ENCODE results near the gene CCNY.
A peak's percentile ranks its signal among the peaks of the same experiment; 100 is the strongest.
"Not testable (repeated sequence)": the region's sequence is repeated elsewhere in the genome, so short reads cannot be mapped to it uniquely, and the experiment has no call there.

CCNY gene

DNA sequence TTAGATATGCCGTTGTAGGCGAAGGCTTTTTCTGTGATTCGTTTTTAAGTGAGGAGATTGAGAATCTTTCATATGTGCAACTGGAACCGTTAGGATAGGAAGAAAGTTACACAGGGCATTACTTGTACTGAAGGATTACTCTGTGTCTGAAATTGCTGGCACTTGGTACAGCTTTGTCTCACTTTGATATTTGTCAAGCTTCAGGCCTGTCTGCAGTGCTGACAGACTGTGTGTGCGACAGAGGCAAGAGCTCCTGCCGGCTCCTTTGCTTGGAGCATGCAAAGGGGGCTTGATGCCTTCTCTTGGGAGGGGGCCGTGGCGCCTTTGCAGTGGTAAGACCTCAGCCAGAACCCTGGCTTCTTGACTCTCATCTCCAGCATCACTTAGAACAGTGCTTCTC, 45.8 kb downstream of the CCNY start:
- DNase-seq (ENCODE audit: low read depth in 2 of 2) = no peak

DNA sequence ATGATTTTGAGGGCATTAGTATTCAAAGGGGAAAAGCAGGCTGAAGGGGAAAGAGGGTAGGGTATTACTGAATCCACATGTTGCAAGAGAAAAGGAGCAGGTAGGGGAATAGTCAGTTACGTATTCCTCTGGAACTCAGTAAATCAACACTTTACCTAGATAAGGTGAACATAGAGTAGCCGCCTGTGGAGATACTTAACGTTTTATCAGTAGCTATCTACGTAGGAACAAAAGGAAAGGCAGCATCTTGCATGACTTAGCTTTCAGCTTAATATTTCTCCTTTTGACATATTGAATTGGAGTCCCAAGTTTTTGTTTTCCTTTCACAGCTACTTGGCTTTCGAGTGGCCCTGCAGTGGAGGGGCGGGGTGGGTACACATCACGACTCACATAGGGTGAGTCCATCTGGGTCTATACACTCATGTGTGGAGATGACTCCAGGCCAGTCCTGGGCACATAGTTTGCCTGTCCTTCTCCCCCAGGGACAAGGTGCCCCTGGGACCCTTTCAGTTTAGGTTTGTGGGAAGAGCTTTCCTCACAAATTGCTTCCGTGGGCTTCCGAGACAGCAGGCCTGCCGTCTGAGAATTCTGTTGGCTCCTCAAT, 48.1 kb downstream of the CCNY start:
- no peak for DNase-seq (ENCODE audit: low read depth in 2 of 2)

DNA sequence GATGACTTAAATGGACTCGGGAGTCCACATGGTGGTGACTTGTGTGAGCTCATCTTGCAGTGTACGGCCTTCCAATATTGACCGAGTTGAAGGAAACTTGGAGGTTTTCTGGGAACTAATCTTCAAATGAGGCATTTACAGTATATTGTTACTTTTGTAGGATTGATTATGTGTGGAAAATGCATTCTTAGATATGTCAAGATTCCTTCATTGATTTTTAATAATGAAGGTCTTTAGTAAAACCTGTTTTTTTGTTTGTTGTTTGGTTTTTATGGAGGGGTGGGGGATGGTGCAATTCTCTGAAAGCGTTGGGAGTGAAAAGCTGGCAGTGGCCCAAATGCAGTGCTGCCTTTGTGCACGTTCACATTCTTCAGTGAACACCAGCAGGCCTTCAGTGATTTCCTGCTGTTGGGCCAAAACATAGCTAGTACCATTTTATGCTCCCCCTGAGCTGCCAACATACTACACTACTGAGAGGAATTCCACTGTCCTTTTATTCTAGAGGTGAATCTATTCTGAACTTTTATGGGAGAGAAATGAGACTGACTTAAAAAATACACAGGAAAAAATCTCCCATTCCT, 50.4 kb downstream of the CCNY start:
- DNase-seq (ENCODE audit: low read depth in 2 of 2) = peak; percentile 36 to 53

DNA sequence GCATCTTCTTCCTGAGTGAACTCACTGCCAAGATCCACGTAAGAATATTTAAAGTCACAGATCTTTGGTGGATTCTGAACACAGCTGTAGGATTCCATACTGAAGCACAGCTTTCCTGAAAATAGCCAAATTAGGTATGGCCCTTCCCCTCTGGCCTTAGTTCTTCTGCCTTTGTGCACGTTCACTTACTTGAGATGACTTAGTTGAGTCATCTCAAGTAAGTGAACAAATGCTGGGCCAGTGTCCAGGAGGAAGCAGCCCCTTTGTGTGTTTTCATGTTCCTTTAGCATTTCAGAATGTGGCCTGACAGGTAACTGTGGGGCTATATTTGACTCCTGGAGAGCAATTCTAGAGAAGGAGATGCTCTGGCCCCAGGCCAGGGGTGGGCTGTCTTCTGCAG, 51.5 kb downstream of the CCNY start:
- peak in 1 of 2 experiments; percentile 33 for DNase-seq (ENCODE audit: low read depth in 2 of 2)

DNA sequence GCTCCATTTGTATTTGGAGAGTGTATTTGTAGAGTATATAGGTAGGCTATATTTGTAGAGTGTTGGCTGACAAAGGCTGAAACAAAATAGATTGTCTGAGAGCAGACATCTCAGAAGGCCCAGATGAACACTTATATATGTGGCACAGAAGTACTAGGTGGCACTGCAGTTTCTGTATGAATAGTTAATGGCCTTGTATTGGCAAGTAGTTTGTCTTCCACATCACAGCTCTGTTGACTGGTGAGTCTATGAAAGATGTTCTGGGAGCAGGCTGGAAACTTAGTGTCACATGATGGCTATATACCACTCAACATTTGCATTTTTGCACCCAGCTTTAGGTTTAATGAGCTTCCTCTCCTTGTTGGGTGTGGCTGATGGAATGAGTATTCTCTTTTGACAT, 51.9 kb downstream of the CCNY start:
- DNase-seq (ENCODE audit: low read depth in 2 of 2) = no peak

DNA sequence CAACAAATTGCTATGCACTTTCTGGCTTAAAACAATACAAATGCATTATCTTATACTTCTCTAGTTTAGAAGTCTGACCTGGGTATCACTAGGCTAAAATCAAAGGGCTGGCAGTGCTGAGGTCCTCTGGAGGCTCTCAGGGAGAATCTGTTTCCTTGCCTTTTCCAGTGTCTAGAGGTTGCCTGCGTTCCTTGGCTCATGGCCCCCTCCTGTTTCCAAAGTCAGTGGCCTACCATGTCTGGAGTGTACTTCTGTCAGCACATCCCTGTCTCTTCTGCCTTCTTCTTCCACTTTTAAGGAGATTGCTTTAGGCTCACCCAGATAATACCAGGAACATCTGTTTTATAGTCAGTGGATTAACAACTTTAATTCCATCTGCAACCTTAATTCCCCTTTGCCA, 52.4 kb downstream of the CCNY start:
- no peak for DNase-seq (ENCODE audit: low read depth in 2 of 2)

DNA sequence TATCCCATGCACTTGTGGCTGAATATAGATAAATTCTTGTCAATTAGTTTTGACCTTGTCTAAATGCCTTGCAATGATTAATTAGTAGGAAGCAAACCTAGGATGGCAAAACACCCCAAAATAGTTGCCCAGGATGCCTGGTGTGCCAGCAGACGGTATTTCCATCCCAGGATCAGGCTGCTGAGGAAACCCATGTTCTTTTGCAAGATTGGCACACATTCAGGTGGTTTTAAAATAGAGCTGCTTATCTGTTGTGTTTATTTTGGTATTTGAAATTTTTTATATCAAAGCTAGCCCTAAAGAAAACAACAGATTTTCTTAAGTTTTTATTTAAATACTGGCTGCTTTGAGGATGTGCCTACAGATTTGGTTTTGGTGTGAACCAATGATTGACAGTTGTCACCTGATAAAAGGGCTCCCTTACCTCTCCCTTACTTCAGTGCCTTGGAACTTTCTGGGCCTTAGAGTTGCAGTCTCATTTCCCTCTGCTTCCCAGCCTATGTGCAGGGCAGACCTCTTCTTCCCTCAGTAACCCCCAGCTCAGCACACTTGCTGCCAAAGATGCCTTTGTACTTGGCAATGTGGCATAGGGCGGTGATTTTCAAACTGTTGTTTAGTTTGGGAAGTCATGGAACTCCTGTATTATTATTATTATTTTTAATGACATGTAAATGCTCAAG, 54.0 kb downstream of the CCNY start:
- no peak for DNase-seq (ENCODE audit: low read depth in 2 of 2)

DNA sequence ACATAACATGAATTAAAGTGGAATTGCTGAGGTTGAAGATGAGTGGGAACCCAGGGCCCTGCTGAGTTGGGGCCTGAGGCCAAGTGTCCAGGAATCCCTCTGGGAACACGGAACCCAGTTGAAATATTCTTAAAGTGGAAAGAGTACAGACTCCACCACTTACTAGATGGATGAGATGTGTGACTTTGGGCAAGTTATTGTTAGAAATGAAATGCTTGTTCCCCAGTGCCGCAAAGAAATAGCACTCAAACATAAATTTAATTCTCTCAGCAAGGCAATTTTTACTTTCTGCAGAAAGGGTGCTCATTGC, 54.5 kb downstream of the CCNY start:
- DNase-seq (ENCODE audit: low read depth in 2 of 2) = no peak

DNA sequence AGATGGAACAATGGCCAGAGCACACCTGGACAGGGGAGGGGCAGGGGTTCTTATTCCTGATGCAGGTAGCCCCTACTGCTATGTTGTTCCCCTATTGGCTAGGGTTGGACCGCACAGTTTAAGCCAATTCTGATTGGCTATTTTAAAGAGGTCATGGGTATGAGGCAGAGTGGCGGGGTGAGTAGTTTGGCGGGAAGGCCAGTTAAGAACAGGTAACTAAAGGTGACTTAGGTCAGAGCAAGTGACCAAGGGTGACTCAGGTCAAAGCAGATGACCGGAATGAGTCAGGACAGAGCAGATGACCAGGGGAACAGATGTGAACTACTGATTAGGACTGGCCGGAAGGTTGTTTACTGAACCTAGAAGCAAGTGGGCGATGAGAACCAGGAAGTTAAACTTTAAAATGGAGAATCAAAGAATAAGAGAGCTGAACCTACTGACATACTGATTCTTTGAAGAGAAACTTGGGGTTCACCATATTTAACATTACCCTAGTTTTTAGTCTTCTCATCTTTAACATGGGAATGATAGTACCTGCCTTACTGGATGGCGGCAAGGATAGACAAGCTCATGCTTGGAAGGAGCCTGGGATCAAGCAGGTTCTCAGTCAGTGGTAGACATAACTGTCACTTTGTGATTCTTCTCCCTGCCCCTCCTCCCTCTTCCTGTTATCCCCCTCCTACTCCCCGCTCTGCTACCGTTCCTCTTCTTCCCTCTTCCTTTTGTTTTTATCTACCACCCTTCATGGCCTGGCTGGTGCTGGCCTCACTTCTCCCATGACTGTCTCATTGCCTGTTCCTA, 55.0 kb downstream of the CCNY start:
- DNase-seq (ENCODE audit: low read depth in 2 of 2) = no peak

DNA sequence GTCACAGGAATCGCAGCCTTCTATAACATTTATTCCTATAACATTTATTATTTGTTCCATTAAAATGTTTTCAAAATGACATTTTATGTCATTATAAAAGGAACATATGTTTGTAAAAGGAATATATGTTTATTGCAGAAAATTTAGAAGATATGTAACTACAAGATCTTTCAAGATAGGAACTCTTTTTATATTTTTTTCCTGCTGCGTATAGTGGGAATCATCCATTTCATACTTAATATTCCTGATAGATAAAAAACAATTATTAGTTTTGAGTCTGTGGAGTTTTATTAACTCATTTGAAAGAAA, 55.6 kb downstream of the CCNY start:
- DNase-seq (ENCODE audit: low read depth in 2 of 2) = no peak

DNA sequence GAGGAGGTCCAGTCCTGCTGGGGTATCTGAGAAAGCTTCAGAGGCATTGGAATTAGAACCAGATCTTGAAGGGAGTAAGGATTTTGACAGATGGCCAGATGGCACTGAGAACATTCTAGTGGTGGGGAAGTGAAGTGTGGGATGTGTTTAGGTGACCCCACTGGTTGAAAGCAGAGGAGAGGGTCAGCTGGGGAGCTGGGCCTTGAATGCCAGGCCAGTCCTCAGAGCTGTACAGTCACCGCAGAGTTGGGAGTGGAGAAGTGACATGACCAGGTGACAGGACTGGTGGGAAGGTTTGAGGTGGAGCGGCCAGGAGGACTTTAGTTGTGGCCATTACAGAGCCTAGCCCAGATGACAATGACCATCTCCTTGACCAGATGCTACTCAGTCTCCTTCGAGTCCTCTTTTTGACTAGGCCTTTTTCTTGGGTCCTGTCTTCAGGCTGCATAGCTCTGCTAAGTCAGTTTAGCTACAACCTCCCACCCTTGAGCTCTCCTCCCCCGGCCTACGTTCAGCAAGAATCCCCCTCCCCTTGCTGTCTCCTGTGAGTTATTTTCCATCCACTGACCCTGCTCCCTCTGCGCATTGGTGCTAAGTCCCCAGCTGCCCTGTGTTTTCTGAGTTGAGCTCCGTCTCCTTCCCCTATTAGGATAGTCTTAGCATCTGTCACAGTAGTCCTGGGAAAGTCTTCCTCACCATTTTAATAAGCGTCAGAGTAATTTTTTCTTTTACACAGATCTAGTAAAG, 56.3 kb downstream of the CCNY start:
- DNase-seq (ENCODE audit: low read depth in 2 of 2) = no peak

DNA sequence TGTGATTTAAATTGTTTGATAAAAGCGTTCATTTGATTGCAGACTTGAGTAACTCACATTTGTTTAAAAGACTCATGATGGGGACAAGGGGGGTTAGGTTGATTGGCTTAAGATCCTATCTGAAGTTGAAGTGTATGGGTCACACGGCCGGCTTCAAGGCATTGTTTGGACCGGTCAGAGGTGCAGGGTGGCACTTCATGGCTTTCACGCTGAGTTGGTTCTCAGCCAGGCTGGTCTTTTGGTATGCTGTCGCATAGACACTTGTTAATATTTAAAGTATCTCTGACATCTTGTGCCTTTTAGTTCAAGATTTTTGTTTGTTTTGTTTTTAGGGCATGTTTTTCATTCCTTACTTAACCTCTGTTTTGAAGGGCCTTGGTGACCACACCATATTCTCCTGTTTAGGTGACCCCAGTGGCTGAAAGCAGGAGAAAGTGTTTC, 58.1 kb downstream of the CCNY start:
- DNase-seq (ENCODE audit: low read depth in 2 of 2) = no peak

DNA sequence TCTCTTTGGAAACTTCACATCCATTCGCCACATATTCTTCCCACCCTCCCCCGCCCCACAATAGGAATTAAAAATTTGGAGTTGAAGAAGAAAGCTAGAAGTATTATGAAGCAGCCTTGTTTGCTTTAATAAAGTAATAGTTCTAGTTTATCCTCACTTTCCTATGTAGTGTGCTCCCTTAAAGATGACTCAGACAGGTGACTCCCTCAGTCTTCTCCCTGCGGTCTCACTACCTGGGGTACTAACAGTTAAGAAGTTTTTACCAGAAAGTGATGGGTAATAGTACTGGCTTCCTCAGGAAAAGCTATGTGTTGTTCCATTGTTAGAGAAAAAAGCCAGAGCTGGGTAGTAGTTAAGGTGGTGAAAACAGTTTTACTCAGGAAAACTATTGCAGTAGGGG, 58.6 kb downstream of the CCNY start:
- DNase-seq (ENCODE audit: low read depth in 2 of 2) = no peak

DNA sequence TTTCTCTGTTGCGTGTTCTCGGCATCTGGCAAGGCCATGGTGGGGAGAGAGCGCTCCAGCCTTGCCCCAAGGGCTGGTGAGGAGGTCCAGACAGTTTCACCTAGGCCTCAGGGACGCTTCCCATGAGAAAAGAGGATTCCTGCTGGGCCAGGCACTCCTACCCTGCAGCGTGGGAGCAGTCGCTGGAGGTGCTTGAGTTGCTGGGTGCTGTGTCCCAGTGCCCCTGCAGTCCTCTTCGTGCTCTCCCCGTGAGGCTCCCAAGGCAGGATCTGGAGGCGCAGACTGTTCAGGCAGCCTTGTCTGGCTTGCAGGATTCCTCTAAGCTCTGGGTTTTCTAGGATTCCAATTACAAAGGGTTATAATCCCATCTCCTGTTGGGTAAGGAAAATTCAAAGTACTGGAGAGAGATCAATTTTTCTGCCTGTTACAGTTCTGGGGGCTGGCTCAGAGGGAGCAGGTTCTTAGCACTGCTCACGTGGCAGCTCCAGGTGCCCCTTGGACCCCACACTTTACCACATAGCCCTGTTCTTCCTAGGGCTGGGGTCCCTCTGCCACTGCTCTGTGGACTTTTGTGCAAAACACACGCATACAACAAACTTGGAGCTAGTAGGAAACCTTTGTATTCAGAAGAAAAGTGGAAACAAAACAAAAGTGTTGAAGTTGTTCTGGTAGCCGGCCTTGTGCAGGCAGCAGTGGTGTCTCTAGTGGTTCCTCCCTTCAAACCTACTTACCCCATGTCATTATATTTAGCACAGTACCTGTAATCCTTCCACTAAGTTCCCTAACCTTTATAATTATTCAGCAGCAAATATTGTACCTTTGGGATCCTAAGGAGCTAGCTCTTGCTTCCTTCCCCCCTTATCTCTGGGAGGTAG, 60.5 kb downstream of the CCNY start:
- no peak for DNase-seq (ENCODE audit: low read depth in 2 of 2)

DNA sequence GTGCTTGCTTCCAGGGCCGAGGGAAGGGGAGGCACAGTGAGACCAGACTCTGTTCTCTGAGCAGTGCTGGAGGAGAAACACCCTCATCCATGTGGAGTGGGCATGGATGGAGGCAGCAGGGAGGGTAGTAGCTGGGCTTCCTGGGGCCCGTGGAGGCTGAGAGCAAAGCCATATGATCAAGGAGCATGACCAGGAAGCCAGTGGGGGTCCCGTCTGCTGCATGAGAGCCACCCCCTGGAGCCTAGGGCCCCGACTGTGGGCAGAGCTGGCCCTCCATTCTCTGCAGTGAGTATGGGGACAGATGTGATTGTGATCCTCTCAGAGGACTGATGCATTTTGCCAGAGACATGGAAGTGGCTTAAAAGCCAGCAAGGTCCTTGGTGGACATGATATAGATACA, 61.6 kb downstream of the CCNY start:
- no peak for DNase-seq (ENCODE audit: low read depth in 2 of 2)

DNA sequence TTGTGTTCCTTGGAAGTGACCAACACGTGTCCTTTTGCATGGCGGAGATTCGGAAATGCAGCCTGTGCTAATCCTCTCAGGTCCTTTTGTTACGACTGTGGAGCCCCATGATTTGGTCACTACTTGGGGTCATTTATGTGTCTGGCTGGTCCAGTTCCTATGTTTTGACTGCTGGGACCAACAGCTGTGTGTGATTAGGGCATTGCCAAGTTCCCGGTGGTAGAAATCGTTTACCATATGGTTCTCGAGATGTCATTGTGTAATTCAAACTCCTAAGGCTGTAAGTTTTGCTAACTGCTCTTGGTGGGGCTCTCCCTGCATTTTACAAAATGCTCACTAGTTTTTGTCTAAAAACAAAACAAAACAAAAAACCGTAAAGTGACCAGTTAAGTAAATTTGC, 62.0 kb downstream of the CCNY start:
- no peak for DNase-seq (ENCODE audit: low read depth in 2 of 2)

DNA sequence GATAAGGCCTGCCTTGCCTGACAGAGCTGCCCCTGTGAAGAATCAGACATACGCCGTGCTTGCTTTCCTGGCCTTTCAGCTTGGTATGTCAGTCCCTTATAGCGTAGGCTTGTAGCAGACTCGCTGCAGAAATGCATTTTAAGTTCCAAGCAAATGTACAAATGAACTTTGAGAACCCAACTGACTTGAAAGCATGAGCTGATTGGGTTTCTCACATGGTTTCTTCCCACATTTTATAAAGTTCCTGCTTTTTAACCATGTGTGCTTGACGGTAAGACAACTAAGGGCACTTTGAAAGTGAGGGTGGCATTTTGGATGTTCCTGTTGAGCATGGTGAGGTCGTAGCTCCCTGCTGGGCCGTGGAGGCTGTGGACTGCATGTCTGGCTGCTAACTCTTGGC, 62.6 kb downstream of the CCNY start:
- no peak for DNase-seq (ENCODE audit: low read depth in 2 of 2)

DNA sequence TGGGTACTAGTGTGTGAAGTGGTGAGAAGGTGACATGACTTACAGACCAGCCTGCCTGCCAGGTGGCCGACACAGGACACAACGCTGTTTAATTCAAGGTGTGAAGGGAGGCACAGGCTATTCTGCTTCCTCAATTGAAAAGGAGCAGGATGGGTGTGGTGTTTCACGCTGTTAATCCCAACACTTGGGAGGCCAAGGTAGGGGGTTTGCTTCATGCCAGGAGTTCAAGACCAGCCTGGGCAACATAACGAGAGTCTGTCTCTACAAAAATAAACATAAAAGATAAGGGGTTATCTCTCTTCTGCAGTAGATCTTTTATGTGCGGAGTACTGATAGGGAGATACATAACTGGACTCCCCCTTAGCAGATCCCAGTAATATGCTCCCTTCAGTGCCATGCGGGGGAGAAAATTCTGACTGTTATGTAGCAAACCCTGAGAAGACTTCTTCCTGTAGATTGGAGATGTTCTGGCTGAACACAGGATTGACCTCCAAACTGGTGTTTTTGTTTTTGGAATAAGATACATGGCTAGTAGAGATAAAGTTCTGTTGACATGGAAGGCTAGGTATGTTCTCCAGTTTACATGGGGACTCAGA, 63.2 kb downstream of the CCNY start:
- DNase-seq (ENCODE audit: low read depth in 2 of 2) = no peak

DNA sequence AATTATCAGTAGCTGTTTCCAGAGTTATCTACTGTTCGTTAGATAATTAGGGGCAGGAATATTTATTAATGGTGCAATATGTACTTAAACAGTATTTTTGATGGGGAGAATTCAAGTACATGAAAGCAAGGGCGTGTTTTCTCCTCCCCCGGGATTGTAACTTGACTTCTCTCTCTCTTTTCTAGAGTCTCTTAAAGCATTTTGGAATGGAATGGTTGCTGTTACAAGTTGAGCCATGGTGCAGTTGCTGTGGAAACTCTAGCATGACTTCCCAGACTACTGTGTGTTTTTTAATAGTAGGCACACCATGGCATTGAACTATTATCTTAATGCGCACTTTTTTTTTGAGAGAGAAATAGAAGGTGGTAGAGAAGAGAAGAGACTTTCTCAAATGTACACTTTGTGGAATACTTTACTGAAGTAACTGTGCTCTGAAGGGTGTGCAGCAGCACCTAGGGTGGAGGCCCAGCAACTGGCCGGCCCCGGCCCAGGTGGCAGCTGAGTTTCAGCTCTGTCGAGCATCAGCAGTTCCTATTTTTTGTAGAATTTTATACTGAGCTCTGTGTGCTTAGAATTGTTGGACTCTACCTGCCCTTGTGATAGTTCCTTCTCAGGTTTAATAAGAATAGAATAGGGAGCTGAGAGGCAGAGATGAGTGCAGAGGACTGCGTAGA, 64.4 kb downstream of the CCNY start:
- no peak for DNase-seq (ENCODE audit: low read depth in 2 of 2)

DNA sequence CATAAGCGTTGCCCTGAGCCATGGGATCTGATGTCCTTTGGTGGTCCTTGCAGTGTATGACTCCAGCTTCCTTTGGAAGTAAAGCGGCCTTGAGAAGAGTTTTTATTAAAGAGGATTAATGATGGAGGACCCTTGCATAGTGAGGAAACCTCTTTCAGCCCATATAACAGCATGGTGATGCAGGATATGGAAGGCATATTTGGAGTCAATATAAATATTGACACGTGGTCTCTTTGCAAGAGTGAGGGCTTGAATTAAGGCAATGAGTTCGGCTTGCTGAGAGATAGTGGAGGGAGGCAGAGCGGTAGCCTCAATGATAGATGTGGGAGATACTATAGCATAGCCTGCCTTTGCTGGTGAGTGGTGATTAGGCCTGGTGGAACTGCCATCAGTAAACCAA, 67.2 kb downstream of the CCNY start:
- DNase-seq (ENCODE audit: low read depth in 2 of 2) = not testable (repeated sequence)

Data from fibroblast of skin of left biceps (primary cell).